H1 (cell line): ENCODE measurements around the gene CES4A. TPM values are rescaled to one million over a fixed set of nuclear protein-coding genes. Genes with fewer than 3 reads are reported as not detected.

ENCODE experiments used
- CREB1 ChIP-seq: IDR thresholded peaks from 2 replicates; pipeline ENCODE4 v1.6.1; 2012; ENCODE audit warnings: inconsistent platforms
- JUN ChIP-seq: IDR thresholded peaks from 2 replicates; pipeline ENCODE4 v1.6.1; 2011; ENCODE audit warnings: low read depth, mild to moderate bottlenecking, improper control_type of control experiment, low read length
- POLR2A ChIP-seq, 2 experiments: IDR thresholded peaks; 1 replicate in 1 of 2; 2 replicates in 1 of 2; pipeline ENCODE4 v1.6.1; 2011; ENCODE audit warnings: low read depth in 2 of 2, low read length in 2 of 2, mild to moderate bottlenecking in 2 of 2; ENCODE audit errors: control extremely low read depth in 1 of 2
- POU5F1 ChIP-seq: IDR thresholded peaks from 2 replicates; pipeline ENCODE4 v1.6.1; 2011; ENCODE audit warnings: low read depth, mild to moderate bottlenecking, low read length, moderate library complexity
- SP4 ChIP-seq: IDR thresholded peaks from 2 replicates; pipeline ENCODE4 v1.6.1; 2012; ENCODE audit warnings: low read length, inconsistent platforms
- TAF1 ChIP-seq: IDR thresholded peaks from 2 replicates; pipeline ENCODE4 v1.6.1; 2011; ENCODE audit warnings: mild to moderate bottlenecking, low read depth, low read length
- polyA plus RNA-seq, 7 experiments: library from polyadenylated mRNA; depleted of rRNA in 3 of 7; stranded (reverse) in 5 of 7; unstranded in 2 of 7; fragments of >200 nt in 5 of 7; fragments of 200-250 nt in 2 of 7; gene quantifications; 1 replicate in 5 of 7; 2 replicates in 1 of 7; 4 replicates in 1 of 7; pipeline versions ENCODE4 v1.2.1 to v1.2.3, GENCODE V29; 2011 to 2013; ENCODE audit warnings: missing spikeins in 2 of 7, mixed read lengths in 2 of 7
- total RNA-seq: library from RNA; stranded (reverse); fragmentation: NEBNext Ultra II Directional; extraction: Animal tissue kit (Norgen Biotek cat#: 25700); gene quantifications from 2 replicates; pipeline ENCODE4 v1.2.1, GENCODE V29; 2021
- TF ChIP-seq, protein P1 (sequence below): fragments of 300-600 bp; sonication (generic); IDR thresholded peaks from 2 replicates; pipeline ENCODE4 v1.7.1; 2012; ENCODE audit warnings: low read length, moderate library complexity, mild to moderate bottlenecking, inconsistent platforms; ENCODE audit not compliant: insufficient replicate concordance

CES4A gene
- total and polyA plus RNA-seq, 2 of the 8 experiments (the other 6 are each of a cell fraction or from before 2014, with no cell fraction given) = 0.93 to 1.5 TPM

DNA sequence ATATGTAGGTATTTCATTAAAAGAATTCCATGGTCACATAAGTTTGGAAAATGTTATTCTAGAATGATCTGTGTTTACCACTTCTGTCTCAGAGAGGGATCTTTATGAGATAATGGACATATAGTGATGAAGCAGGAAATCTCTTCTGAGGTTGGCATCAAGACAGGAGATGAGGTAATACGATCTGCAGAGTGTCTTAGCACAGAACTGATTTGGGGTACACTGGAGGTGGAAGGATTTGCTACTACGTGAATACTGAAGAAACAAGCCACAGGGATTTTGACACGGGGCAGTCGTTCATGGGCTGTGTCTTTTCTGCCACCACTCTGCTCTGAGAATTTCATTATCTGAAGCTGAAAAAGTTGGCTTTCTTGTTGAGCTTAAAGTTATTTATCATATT, 46.1 kb downstream of the CES4A start (continued):
- TF ChIP-seq SP4 (no peak), JUN (no peak), POU5F1 (no peak), POLR2A (IDR thresholded peaks at IDR 0.05; ENCODE audit: control extremely low read depth in 1 of 2, low read depth in 2 of 2, low read length in 2 of 2) (no peak), TAF1 (no peak), CREB1 (no peak)
- TF ChIP-seq, protein P1, sequence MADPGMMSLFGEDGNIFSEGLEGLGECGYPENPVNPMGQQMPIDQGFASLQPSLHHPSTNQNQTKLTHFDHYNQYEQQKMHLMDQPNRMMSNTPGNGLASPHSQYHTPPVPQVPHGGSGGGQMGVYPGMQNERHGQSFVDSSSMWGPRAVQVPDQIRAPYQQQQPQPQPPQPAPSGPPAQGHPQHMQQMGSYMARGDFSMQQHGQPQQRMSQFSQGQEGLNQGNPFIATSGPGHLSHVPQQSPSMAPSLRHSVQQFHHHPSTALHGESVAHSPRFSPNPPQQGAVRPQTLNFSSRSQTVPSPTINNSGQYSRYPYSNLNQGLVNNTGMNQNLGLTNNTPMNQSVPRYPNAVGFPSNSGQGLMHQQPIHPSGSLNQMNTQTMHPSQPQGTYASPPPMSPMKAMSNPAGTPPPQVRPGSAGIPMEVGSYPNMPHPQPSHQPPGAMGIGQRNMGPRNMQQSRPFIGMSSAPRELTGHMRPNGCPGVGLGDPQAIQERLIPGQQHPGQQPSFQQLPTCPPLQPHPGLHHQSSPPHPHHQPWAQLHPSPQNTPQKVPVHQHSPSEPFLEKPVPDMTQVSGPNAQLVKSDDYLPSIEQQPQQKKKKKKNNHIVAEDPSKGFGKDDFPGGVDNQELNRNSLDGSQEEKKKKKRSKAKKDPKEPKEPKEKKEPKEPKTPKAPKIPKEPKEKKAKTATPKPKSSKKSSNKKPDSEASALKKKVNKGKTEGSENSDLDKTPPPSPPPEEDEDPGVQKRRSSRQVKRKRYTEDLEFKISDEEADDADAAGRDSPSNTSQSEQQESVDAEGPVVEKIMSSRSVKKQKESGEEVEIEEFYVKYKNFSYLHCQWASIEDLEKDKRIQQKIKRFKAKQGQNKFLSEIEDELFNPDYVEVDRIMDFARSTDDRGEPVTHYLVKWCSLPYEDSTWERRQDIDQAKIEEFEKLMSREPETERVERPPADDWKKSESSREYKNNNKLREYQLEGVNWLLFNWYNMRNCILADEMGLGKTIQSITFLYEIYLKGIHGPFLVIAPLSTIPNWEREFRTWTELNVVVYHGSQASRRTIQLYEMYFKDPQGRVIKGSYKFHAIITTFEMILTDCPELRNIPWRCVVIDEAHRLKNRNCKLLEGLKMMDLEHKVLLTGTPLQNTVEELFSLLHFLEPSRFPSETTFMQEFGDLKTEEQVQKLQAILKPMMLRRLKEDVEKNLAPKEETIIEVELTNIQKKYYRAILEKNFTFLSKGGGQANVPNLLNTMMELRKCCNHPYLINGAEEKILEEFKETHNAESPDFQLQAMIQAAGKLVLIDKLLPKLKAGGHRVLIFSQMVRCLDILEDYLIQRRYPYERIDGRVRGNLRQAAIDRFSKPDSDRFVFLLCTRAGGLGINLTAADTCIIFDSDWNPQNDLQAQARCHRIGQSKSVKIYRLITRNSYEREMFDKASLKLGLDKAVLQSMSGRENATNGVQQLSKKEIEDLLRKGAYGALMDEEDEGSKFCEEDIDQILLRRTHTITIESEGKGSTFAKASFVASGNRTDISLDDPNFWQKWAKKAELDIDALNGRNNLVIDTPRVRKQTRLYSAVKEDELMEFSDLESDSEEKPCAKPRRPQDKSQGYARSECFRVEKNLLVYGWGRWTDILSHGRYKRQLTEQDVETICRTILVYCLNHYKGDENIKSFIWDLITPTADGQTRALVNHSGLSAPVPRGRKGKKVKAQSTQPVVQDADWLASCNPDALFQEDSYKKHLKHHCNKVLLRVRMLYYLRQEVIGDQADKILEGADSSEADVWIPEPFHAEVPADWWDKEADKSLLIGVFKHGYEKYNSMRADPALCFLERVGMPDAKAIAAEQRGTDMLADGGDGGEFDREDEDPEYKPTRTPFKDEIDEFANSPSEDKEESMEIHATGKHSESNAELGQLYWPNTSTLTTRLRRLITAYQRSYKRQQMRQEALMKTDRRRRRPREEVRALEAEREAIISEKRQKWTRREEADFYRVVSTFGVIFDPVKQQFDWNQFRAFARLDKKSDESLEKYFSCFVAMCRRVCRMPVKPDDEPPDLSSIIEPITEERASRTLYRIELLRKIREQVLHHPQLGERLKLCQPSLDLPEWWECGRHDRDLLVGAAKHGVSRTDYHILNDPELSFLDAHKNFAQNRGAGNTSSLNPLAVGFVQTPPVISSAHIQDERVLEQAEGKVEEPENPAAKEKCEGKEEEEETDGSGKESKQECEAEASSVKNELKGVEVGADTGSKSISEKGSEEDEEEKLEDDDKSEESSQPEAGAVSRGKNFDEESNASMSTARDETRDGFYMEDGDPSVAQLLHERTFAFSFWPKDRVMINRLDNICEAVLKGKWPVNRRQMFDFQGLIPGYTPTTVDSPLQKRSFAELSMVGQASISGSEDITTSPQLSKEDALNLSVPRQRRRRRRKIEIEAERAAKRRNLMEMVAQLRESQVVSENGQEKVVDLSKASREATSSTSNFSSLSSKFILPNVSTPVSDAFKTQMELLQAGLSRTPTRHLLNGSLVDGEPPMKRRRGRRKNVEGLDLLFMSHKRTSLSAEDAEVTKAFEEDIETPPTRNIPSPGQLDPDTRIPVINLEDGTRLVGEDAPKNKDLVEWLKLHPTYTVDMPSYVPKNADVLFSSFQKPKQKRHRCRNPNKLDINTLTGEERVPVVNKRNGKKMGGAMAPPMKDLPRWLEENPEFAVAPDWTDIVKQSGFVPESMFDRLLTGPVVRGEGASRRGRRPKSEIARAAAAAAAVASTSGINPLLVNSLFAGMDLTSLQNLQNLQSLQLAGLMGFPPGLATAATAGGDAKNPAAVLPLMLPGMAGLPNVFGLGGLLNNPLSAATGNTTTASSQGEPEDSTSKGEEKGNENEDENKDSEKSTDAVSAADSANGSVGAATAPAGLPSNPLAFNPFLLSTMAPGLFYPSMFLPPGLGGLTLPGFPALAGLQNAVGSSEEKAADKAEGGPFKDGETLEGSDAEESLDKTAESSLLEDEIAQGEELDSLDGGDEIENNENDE = no peak
